H1 (cell line): Measurements from ENCODE around the gene RRAS2. TPM values are rescaled to one million over a fixed set of nuclear protein-coding genes. Genes with fewer than 3 reads are reported as not detected.

Experiments used
- CTCF ChIA-PET: fragments of 300-600 bp; sonication (Branson Sonifier 250); formaldehyde crosslinking; loops from one replicate; lab custom pipeline; 2021; ENCODE audit not compliant: partially characterized antibody; lab: Charles Lee
- POLR2A ChIA-PET: fragments of 300-600 bp; sonication (Branson Sonifier 250); formaldehyde crosslinking; loops from one replicate; lab custom pipeline; 2021; ENCODE audit warnings: inconsistent platforms; ENCODE audit not compliant: partially characterized antibody; lab: Charles Lee
- DNase-seq, 2 experiments: peaks; one replicate each; pipeline versions ENCODE4 v3.0.0 to v3.0.0-alpha.2; 2010 to 2022; ENCODE audit warnings: low spot score in 2 of 2, low read depth in 1 of 2, mixed read lengths in 1 of 2
- FAIRE-seq: peaks from 2 replicates; lab custom pipeline; 2011; peaks lifted over from hg19 to GRCh38; lab: Jason Lieb, UNC
- H2AFZ ChIP-seq: 2 replicates; pipeline ENCODE4 v1.8.1; 2012; ENCODE audit warnings: low read length, inconsistent platforms
- H2AK5ac ChIP-seq: 2 replicates; pipeline ENCODE4 v1.6.1; 2013; ENCODE audit warnings: low read depth, low read length
- H2BK120ac ChIP-seq: replicated peaks from 2 replicates; pipeline ENCODE3; 2013; ENCODE audit warnings: low read depth, low read length, inconsistent platforms
- H2BK12ac ChIP-seq: 2 replicates; pipeline ENCODE4 v1.6.1; 2013; ENCODE audit warnings: low read depth, low read length
- H2BK15ac ChIP-seq: 2 replicates; pipeline ENCODE4 v1.6.1; 2013; ENCODE audit warnings: low read length
- H2BK20ac ChIP-seq: 2 replicates; pipeline ENCODE4 v1.6.1; 2013; ENCODE audit warnings: low read length
- H2BK5ac ChIP-seq: 2 replicates; pipeline ENCODE4 v1.6.1; 2013; ENCODE audit warnings: low read depth, low read length
- H3K14ac ChIP-seq: 2 replicates; pipeline ENCODE4 v1.6.1; 2013; ENCODE audit warnings: inconsistent platforms; ENCODE audit not compliant: insufficient read length
- H3K18ac ChIP-seq: 2 replicates; pipeline ENCODE4 v1.6.1; 2013; ENCODE audit warnings: low read length; ENCODE audit errors: extremely low read depth
- H3K23ac ChIP-seq: 2 replicates; pipeline ENCODE4 v1.6.1; 2013; ENCODE audit warnings: inconsistent platforms; ENCODE audit not compliant: insufficient read length
- H3K23me2 ChIP-seq: 2 replicates; pipeline ENCODE4 v1.6.1; 2013; ENCODE audit warnings: low read depth, low read length
- H3K27ac ChIP-seq: 2 replicates; pipeline ENCODE4 v1.6.1; 2011; ENCODE audit warnings: low read depth, low read length, inconsistent platforms
- H3K27me3 ChIP-seq, 4 experiments: replicated peaks in 1 of 4; 1 replicate in 1 of 4; 2 replicates in 3 of 4; pipeline versions ENCODE4 v1.6.1 to v1.8.1; 2011 to 2013; ENCODE audit warnings: low read length in 3 of 4, mild to moderate bottlenecking in 3 of 4, inconsistent platforms in 2 of 4, mixed read lengths in 2 of 4, moderate library complexity in 1 of 4; ENCODE audit not compliant: control insufficient read depth in 3 of 4, insufficient read depth in 3 of 4; ENCODE audit errors: extremely low read depth in 1 of 4
- H3K36me3 ChIP-seq, 4 experiments: 2 replicates each; pipeline versions ENCODE4 v1.6.1 to v1.8.1; 2011 to 2013; ENCODE audit warnings: mild to moderate bottlenecking in 4 of 4, low read length in 3 of 4, moderate library complexity in 2 of 4, control low read depth in 1 of 4, inconsistent platforms in 1 of 4; ENCODE audit not compliant: insufficient read depth in 4 of 4, control insufficient read depth in 2 of 4
- H3K4ac ChIP-seq: replicated peaks from 2 replicates; pipeline ENCODE3; 2013; ENCODE audit warnings: low read length, low read depth, mixed read lengths, inconsistent platforms; ENCODE audit not compliant: insufficient read length
- H3K4me1 ChIP-seq, 4 experiments: replicated peaks in 1 of 4; 1 replicate in 1 of 4; 2 replicates in 3 of 4; pipeline versions ENCODE4 v1.6.1 to v1.8.1; 2011 to 2013; ENCODE audit warnings: low read length in 3 of 4, inconsistent platforms in 2 of 4, mixed read lengths in 1 of 4; ENCODE audit not compliant: insufficient read depth in 4 of 4, control insufficient read depth in 3 of 4
- H3K4me2 ChIP-seq, 2 experiments: 2 replicates each; pipeline versions ENCODE4 v1.6.1 to v1.8.1; 2011 to 2013; ENCODE audit warnings: low read depth in 2 of 2, low read length in 2 of 2, control low read depth in 1 of 2, inconsistent platforms in 1 of 2, mild to moderate bottlenecking in 1 of 2; ENCODE audit not compliant: insufficient read depth in 1 of 2
- H3K4me3 ChIP-seq, 4 experiments: fragments of 200-600, 300-600 bp in 1 of 4; sonication (generic), shearing (Covaris generic), sonication (Bioruptor Twin) in 1 of 4; 2 replicates each; pipeline versions ENCODE4 v1.5.1 to v1.8.1; 2011 to 2016; ENCODE audit warnings: low read length in 4 of 4, low read depth in 3 of 4, control low read depth in 2 of 4, inconsistent platforms in 2 of 4, mild to moderate bottlenecking in 2 of 4, mixed read lengths in 1 of 4, moderate library complexity in 1 of 4; ENCODE audit not compliant: insufficient read depth in 2 of 4; ENCODE audit errors: extremely low read depth in 1 of 4
- H3K56ac ChIP-seq: replicated peaks from 2 replicates; pipeline ENCODE3; 2013; ENCODE audit warnings: low read depth, mild to moderate bottlenecking, mixed read lengths, low read length, inconsistent platforms; ENCODE audit not compliant: insufficient read length
- H3K79me1 ChIP-seq: 2 replicates; pipeline ENCODE4 v1.6.1; 2013; ENCODE audit warnings: low read depth, low read length, control low read depth
- H3K79me2 ChIP-seq, 2 experiments: 2 replicates each; pipeline versions ENCODE4 v1.6.1 to v1.8.1; 2012 to 2013; ENCODE audit warnings: low read length in 2 of 2, mild to moderate bottlenecking in 2 of 2, inconsistent platforms in 1 of 2; ENCODE audit not compliant: insufficient read depth in 2 of 2, control insufficient read depth in 1 of 2
- H3K9ac ChIP-seq, 4 experiments: replicated peaks in 1 of 4; 1 replicate in 1 of 4; 2 replicates in 3 of 4; pipeline versions ENCODE4 v1.6.1 to v1.8.1; 2011 to 2013; ENCODE audit warnings: low read depth in 3 of 4, low read length in 3 of 4, control low read depth in 2 of 4, mild to moderate bottlenecking in 2 of 4, moderate library complexity in 2 of 4, inconsistent platforms in 1 of 4; ENCODE audit errors: extremely low read depth in 1 of 4
- H3K9me3 ChIP-seq, 2 experiments: 2 replicates each; pipeline versions ENCODE4 v1.6.1 to v1.8.1; 2012 to 2013; ENCODE audit warnings: mild to moderate bottlenecking in 2 of 2, moderate library complexity in 2 of 2, control low read depth in 1 of 2, inconsistent platforms in 1 of 2, low read depth in 1 of 2, low read length in 1 of 2, mixed read lengths in 1 of 2; ENCODE audit not compliant: insufficient read depth in 2 of 2
- H4K20me1 ChIP-seq, 2 experiments: replicated peaks in 1 of 2; 2 replicates each; pipeline versions ENCODE3 to v1.8.1; 2011 to 2013; ENCODE audit warnings: inconsistent platforms in 2 of 2, low read length in 2 of 2, mild to moderate bottlenecking in 1 of 2; ENCODE audit not compliant: insufficient read depth in 2 of 2, control insufficient read depth in 1 of 2
- H4K5ac ChIP-seq: 2 replicates; pipeline ENCODE4 v1.6.1; 2013; ENCODE audit warnings: low read length, low read depth, mixed read lengths, inconsistent platforms; ENCODE audit not compliant: insufficient read length
- H4K8ac ChIP-seq: 2 replicates; pipeline ENCODE4 v1.8.0; 2013; ENCODE audit warnings: mild to moderate bottlenecking, moderate library complexity, low read length, inconsistent platforms; ENCODE audit not compliant: insufficient read depth; ENCODE audit errors: extremely low read depth
- H4K91ac ChIP-seq: replicated peaks from 2 replicates; pipeline ENCODE3; 2013; ENCODE audit warnings: low read length, mixed read lengths, inconsistent platforms; ENCODE audit not compliant: insufficient read length
- ASH2L ChIP-seq: fragments of 200-600, 300-600 bp; sonication (generic); IDR thresholded peaks from one replicate; pipeline ENCODE4 v1.7.1; 2017; ENCODE audit warnings: low read length
- CHD1 ChIP-seq: IDR thresholded peaks from 2 replicates; pipeline ENCODE4 v1.6.1; 2012; ENCODE audit warnings: low read depth, low read length, improper control_type of control experiment
- NANOG ChIP-seq: IDR thresholded peaks from 2 replicates; pipeline ENCODE4 v1.6.1; 2011; ENCODE audit warnings: low read length, low read depth, mild to moderate bottlenecking, inconsistent platforms; ENCODE audit not compliant: insufficient read depth, poor library complexity, severe bottlenecking
- RAD21 ChIP-seq, 2 experiments: IDR thresholded peaks in 1 of 2; conservative IDR thresholded peaks in 1 of 2; 2 replicates each; pipeline ENCODE4 v1.6.1; 2011; ENCODE audit warnings: low read depth in 2 of 2, low read length in 2 of 2, improper control_type of control experiment in 1 of 2, inconsistent platforms in 1 of 2, mild to moderate bottlenecking in 1 of 2, moderate library complexity in 1 of 2
- WGBS, 2 experiments: shearing (Covaris generic) in 1 of 2; methylation state at CpG; one replicate each; pipeline versions ENCODE4 v1.1.6 to v1.1.7; 2013 to 2015; ENCODE audit warnings: low lambda C conversion rate in 2 of 2, mixed read lengths in 2 of 2, inconsistent platforms in 1 of 2, low coverage in 1 of 2, missing lambda C conversion rate in 1 of 2; ENCODE audit not compliant: insufficient replicate concordance in 2 of 2, insufficient coverage in 1 of 2, insufficient read length in 1 of 2; ENCODE audit errors: extremely low coverage in 1 of 2, missing lambda C conversion rate in 1 of 2; 5-methylcytosine and 5-hydroxymethylcytosine counted together
- polyA plus RNA-seq, 7 experiments: library from polyadenylated mRNA; depleted of rRNA in 3 of 7; stranded (reverse) in 5 of 7; unstranded in 2 of 7; fragments of >200 nt in 5 of 7; fragments of 200-250 nt in 2 of 7; gene quantifications; 1 replicate in 5 of 7; 2 replicates in 1 of 7; 4 replicates in 1 of 7; pipeline versions ENCODE4 v1.2.1 to v1.2.3, GENCODE V29; 2011 to 2013; ENCODE audit warnings: missing spikeins in 2 of 7, mixed read lengths in 2 of 7
- total RNA-seq: library from RNA; stranded (reverse); fragmentation: NEBNext Ultra II Directional; extraction: Animal tissue kit (Norgen Biotek cat#: 25700); gene quantifications from 2 replicates; pipeline ENCODE4 v1.2.1, GENCODE V29; 2021
- TF ChIP-seq, protein P1 (sequence below): IDR thresholded peaks from 2 replicates; pipeline ENCODE4 v1.6.1; 2012; ENCODE audit warnings: inconsistent platforms
- TF ChIP-seq, protein P2 (sequence below): IDR thresholded peaks from 2 replicates; pipeline ENCODE4 v1.6.1; 2012; ENCODE audit warnings: inconsistent platforms

RRAS2 gene
- total and polyA plus RNA-seq, 2 of the 8 experiments (the other 6 are each of a cell fraction or from before 2014, with no cell fraction given), result 72.3 to 234 TPM

GRCh38 chr11:14386895-14387480 is 28.0 kb upstream of the RRAS2 start:
- H3K4ac ChIP-seq, result no peak overlapping the region
- H3K14ac ChIP-seq, result no peak overlapping the region
- no peaks in the 10 kb centered on the region for H3K9me3 ChIP-seq
- no peaks in the 10 kb centered on the region for H4K20me1 ChIP-seq
- H3K23ac ChIP-seq, result no peak overlapping the region
- no peaks in the 10 kb centered on the region; the same call in 1 of the 2 replicates for H3K23me2 ChIP-seq
- H3K27me3 ChIP-seq, result peaks cover 0 to 4% (median 1%) of the 10 kb centered on the region in 4 experiments; a peak in 4 of 7 replicates
- no peak overlapping the region; a peak in 1 of 4 replicates for H3K4me2 ChIP-seq
- H2AK5ac ChIP-seq, result 0 out of 2 replicates have a peak overlapping the region, but pooled peaks have one; percentile 75
- H3K79me2 ChIP-seq, result no peaks in the 10 kb centered on the region
- FAIRE-seq, result peak; percentile 60
- H4K5ac ChIP-seq, result no peak overlapping the region
- no peak overlapping the region for H3K56ac ChIP-seq
- ChIA-PET CTCF (interaction anchor here (0.6 to 3.6 kb wide), 14 partner anchors 8 to 85 kb away, joined by 3 to 20 read pairs (median 5); no protein-coding TSS in a partner anchor), POLR2A (interaction anchor here (0.6 to 1.3 kb wide), 5 partner anchors 10 to 120 kb away, joined by 3 to 4 read pairs (median 4); no protein-coding TSS in a partner anchor)
- no peak overlapping the region for H2BK120ac ChIP-seq
- H2BK5ac ChIP-seq, result no peak overlapping the region
- WGBS, 2 experiments, result 27% methylated on average over 4 of the region's 4 CpGs; no CpG with 5 or more reads in 1 of the 2 experiments
- no peak overlapping the region for H4K91ac ChIP-seq
- H3K4me1 ChIP-seq, result peaks cover 0 to 9% (median 3%) of the 10 kb centered on the region in 4 experiments; a peak in 2 of 7 replicates
- H2AFZ ChIP-seq, result no peak overlapping the region
- no peaks in the 10 kb centered on the region for H3K36me3 ChIP-seq
- H3K18ac ChIP-seq, result no peak overlapping the region
- H3K4me3 ChIP-seq, result no peak overlapping the region
- H3K79me1 ChIP-seq, result no peaks in the 10 kb centered on the region
- no peak overlapping the region for H2BK20ac ChIP-seq
- no peak overlapping the region for H2BK12ac ChIP-seq
- no peak overlapping the region for H4K8ac ChIP-seq
- no peak overlapping the region for H2BK15ac ChIP-seq
- H3K27ac ChIP-seq, result no peak overlapping the region
- H3K9ac ChIP-seq, result no peak overlapping the region
- peak; percentile 15 to 66 for DNase-seq
- TF ChIP-seq RAD21 (IDR thresholded peaks at IDR 0.05 in 1 of 2, conservative IDR thresholded peaks at IDR 0.05 in 1 of 2; ENCODE audit: low read depth in 2 of 2, low read length in 2 of 2) (no peak), ASH2L (no peak), CHD1 (no peak), NANOG (no peak)
- TF ChIP-seq, protein P1, sequence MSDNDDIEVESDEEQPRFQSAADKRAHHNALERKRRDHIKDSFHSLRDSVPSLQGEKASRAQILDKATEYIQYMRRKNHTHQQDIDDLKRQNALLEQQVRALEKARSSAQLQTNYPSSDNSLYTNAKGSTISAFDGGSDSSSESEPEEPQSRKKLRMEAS, result peak; percentile 90
- TF ChIP-seq, protein P2, sequence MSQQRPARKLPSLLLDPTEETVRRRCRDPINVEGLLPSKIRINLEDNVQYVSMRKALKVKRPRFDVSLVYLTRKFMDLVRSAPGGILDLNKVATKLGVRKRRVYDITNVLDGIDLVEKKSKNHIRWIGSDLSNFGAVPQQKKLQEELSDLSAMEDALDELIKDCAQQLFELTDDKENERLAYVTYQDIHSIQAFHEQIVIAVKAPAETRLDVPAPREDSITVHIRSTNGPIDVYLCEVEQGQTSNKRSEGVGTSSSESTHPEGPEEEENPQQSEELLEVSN, result 0 out of 2 replicates have a peak, but pooled peaks have one; percentile 30
